HG03066 (cell line): ENCODE data around the gene ABCA5.

Experiments
- ATAC-seq: cut with Tn5 transposase; IDR thresholded peaks from one replicate; pipeline ENCODE4 v1.9.1; 2021; ENCODE audit warnings: low read depth; ENCODE audit not compliant: unreplicated experiment

Gene ABCA5

DNA sequence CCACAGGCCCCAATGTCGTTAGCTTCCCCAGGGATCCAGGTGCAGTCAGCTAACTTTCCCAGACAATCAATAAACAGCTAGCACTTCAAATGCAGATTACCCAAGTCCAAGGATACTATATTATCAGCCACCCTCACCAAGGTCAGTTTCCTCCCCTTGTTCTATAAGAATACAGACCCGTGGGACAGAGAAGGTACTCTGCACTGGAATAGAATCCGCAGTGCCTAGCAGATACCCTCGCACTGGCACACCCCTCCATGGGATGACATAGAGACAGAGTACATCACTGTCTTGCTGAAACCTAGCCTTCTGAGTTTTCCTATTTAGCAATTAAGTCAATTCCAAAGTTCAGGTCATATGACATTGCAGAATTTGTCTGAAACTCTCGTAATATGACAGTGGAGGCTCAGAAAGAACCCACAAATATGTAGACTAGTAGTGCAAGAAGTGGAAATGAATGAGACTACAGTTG, 58.4 kb downstream of the ABCA5 start:
- no peak for ATAC-seq

- ATAC-seq = no peak
Observed at GRCh38 chr17:69267219-69267618, 59.7 kb downstream of the ABCA5 start.

DNA sequence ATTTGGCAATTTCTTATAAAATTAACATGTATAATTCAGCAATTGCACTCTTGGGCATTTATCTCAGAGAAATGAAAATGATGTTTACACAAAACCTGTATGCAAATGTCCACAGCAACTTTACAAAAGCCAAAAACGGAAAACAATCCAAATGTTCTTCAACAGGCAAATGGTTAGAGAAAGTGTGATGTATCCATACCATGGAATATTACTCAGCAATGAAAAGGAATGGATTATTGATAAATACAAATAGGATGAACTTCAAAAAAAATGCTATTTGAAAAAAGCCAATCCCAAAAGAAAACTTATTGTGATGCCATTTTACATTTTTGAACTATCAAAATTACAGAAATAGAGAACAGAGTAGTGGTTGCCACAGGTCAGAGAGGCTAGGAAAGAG, 61.1 kb downstream of the ABCA5 start:
- ATAC-seq = no peak

- ATAC-seq = no peak
Observed at GRCh38 chr17:69254187-69254586, 72.7 kb downstream of the ABCA5 start.

- no peak for ATAC-seq
Observed at GRCh38 chr17:69250641-69251040, 76.3 kb downstream of the ABCA5 start.

DNA sequence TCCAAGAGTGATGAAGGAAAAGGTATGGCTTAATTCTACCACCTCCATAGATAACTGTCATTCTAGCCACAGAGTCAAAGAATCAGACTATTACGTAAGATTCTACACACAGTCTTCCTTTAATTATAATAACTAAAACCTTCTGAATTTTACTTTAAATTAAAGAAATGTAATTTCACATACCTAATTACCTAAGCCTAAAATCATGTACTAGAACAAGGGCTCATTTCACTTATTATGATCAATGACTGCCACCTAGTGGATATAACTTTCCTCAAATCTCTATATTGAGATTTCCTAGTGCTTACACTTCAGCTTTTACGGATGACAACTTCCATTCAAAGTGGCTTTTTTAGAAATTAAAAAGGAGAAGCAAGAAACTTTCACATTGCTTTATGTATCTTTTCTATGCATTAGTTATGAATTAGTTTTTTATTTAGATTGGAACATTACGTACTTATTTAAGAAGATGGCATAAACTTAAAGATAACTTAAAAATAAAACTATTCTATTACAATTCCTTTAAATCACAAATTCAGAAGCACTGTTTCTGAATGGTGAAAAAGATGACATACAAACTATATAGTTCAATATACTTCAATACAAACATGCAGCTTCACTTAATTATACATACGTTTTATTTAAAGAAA, 80.1 kb downstream of the ABCA5 start:
- peak; percentile 72 for ATAC-seq

DNA sequence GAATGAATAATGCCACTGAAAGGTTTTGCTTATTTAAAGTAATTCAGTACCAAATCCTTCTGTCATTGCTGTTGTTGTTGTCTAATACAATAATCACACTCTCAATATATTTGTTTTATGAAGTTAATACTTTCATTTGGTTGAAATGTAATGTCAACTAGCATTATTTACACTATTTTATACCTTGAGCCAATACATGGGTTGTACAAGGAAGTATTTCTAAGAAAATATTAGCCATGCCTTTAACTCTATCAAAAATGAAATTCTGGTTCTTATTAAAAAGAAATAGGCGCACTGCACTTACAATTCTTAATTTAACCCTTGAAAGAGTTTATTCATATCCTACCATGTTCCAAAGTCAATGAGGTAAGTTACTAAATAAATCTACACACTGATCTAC, 80.7 kb downstream of the ABCA5 start:
- ATAC-seq = no peak

GRCh38 chr17:69245617-69246016, 81.3 kb downstream of the ABCA5 start:
- ATAC-seq = no peak

- no peak for ATAC-seq
Observed at GRCh38 chr17:69239611-69240600, 87.0 kb downstream of the ABCA5 start.

DNA sequence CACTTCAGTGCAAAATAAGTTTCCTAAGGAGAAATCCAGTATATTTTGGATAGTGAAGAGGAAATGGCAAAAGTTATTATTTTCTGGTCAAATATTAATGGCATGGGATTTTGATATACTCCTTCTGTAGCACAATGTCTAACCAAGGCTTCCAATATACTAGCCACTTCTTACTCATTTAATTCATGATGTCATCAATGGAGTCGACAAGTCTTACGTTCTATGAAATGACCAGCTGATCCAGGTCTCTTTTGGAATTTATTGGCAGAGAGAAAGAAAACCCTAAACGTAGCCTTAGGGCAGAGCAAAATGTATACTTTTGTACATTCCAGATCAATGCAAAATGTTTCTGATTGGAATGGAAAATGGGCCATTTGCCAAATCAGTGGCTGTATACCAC, 90.0 kb downstream of the ABCA5 start:
- ATAC-seq = no peak

- no peak for ATAC-seq
Observed at GRCh38 chr17:69236464-69236863, 90.5 kb downstream of the ABCA5 start.

GRCh38 chr17:69235338-69236058, 91.4 kb downstream of the ABCA5 start:
- peak; percentile 83 for ATAC-seq

DNA sequence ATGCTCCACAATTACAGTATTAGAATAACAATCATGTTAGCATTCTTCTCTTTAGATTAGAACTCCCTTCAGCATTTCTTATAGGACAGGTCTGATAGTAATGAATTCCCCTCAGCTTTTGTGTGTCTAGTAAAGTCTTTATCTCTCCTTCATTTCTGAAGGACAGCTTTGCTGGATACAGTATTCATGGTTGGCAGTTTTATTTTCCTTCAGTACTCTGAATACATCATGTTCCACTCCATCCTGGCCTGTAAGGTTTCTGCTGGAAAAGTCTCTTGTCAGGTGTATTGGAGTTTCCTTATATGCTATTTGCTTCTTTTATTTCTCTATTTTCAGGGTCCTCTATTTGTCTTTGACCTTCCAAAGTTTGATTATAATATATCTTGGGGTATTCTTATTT, 94.3 kb downstream of the ABCA5 start:
- no peak for ATAC-seq

DNA sequence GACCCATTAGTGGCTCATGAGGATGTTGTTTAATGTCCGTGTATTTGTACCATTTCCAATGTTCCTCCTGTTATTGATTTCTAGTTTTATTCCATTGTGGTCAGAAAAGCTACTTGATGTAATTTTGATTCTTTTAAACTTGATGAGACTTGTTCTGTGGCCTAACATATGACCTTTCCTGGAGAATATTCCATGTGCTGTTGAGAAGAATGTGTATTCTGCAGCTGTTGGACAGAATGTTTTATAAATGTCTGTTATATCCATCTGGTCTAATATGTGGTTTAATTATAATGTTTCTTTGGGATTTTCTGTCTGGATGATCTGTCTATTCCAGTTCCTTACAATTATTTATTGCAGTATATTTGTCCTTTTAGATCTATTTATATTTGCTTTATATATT, 95.4 kb downstream of the ABCA5 start:
- no peak for ATAC-seq

DNA sequence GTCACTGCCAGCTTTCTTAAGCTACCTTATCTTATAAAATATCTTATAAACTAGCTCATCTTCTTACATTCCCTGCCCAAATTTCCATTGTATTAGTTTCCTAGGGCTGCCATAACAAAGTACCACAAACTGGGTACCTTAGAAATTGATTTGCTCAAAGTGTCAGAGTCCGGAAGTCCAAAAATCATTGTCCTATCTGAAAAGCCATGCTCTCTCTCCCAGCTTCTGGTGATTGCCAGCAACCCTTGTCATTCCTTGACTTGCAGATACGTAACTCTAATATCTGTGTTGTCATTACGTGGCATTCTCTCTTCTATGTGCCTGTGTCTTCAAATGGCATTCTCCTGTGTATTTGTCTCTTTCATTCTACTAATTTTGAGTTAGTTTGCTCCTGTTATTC, 96.0 kb downstream of the ABCA5 start:
- no peak for ATAC-seq

- no peak for ATAC-seq
Observed at GRCh38 chr17:69228576-69228975, 98.4 kb downstream of the ABCA5 start, which contains the start of gene ABCA10. ABCA10 (minus strand) TSS chr17:69228824; CDS start chr17:69225358, 3,466 bp downstream.

GRCh38 chr17:69228018-69228417, 98.9 kb downstream of the ABCA5 start:
- no peak for ATAC-seq

DNA sequence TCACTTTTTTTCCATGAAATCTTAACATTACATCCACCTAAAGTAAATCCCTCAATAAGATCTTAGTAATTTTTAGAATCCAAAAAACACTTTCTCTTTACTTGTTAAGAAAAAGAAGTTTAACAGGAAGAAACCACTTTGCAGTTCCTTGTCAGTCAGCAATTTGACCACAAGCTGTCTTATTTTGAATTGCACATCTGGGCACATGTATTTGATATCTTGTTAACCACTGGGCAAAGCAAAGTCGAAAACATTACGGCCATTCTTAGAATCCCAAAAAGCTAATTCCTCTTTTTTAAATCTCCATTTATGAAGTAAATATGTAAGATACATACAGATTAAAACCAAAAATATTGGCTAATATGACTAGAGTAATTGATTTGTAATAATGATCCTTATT, 99.4 kb downstream of the ABCA5 start:
- ATAC-seq = no peak

DNA sequence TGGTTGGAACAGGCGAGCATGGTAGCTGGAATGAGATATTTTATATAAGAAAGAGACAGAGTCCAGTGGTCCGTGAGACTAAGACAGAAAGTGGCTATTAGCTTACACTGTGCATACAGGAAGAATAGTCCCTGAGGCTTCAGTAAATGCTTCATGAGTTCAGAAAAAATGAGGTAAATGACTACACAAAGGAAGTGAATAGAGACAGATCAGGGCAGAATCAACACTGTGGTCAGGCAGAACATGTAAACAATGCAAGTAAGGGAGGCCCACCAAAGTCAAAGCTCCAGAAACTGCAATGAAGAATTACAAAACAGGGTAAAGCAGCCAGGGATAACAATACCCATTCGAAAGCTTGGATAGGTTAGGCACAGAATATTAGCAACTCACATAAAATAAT, 103.1 kb downstream of the ABCA5 start:
- peak; percentile 95 for ATAC-seq

DNA sequence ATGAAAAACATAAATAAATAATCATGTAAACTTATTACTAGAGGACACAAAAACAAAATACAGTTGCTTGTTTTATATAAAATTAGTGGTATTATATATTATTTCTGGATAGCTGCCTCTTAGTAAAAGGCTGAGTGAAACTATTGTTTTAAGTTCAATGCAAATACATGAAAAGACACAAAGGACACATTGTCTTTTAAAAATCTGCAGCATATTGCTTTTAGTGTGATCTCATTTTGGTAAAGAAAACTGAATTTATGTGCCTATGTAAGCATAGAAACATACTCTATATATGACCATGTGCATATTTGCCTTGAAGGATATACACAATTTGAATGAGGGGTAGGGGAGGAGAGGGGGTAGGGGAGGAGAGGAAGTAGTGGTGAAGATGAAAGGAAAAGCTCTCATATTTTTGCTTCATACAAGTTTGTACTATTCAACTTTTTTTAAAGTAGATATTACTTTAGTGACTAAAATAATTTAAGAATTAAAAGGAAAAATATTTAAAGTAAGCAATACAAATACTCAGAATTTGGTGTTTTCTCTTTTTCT, 104.2 kb downstream of the ABCA5 start:
- ATAC-seq = no peak

GRCh38 chr17:69220098-69220497, 106.8 kb downstream of the ABCA5 start:
- ATAC-seq = no peak
